GM12873 (cell line): ENCODE results near the gene IFITM10.

Experiments used
- CTCF ChIP-seq: IDR thresholded peaks from 2 replicates; pipeline ENCODE4 v1.5.1; 2012; ENCODE audit warnings: low read depth, mild to moderate bottlenecking, moderate library complexity, low read length, control low read depth; ENCODE audit not compliant: insufficient read depth; ENCODE audit errors: missing control alignments

The IFITM10 gene

DNA sequence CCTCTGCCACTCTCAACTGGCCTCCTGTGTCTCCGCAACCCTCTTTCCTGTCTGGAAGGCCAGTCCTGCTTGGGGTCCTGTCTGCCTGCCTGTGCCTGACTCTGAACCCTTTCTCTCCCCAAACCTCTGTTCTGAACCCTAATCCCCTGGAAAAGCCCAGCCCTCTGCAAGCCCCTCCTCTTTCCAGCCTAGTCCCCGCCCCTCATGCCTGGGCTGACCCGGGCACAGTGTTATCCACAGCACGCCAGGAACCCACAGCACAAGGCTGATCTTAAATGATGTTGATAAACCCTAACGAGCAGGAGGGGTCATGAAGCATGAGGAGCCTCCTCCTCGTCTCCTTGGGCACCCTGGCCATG lies at the start of gene IFITM10:
IFITM10 (minus strand) TSS at position 115 of the 359 bp plus-strand sequence. CDS start 153 bp downstream, outside the sequence.
- TF ChIP-seq CTCF: no peak

GRCh38 chr11:1797391-1798125 lies 47.2 kb upstream of the IFITM10 start:
- TF ChIP-seq CTCF: no peak

GRCh38 chr11:1796413-1797011 lies 46.1 kb upstream of the IFITM10 start:
- TF ChIP-seq CTCF: no peak

- no peak for TF ChIP-seq CTCF
Observed at GRCh38 chr11:1793081-1793480, 42.7 kb upstream of the IFITM10 start.

- TF ChIP-seq CTCF: no peak
Observed at GRCh38 chr11:1792461-1792860, 42.1 kb upstream of the IFITM10 start.

GRCh38 chr11:1791912-1792311 lies 41.5 kb upstream of the IFITM10 start:
- no peak for TF ChIP-seq CTCF

DNA sequence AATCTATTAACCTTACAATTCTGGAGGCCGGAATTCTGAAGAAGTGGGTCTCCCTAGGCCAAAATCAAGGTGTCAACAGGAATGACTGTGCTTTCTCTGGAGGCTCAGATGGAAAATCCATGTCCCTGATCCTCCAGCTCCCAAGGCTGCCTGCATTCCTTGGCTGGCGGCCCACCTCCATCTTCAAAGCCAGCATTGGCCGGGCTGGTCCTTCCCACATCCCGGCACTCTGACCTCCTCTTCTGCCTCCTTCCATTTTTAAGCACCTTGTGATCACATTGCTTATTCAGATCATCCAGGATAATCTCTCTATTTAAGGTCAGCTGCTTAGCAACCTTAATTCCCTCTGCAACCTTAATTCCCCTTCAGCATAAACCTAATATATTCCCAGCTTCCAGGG lies 36.1 kb upstream of the IFITM10 start:
- TF ChIP-seq CTCF: no peak
